B cell (primary cell): ENCODE data around the gene LRRC10B. TPM values are rescaled to one million over a fixed set of nuclear protein-coding genes. Genes with fewer than 3 reads are reported as not detected.

ENCODE experiments used
- ATAC-seq: fragments of 200-7000 bp; cut with Tn5 transposase; one replicate; pipeline ENCODE4 v1.10.0; 2021; ENCODE audit warnings: low read depth, mild to moderate bottlenecking, moderate number of reproducible peaks, moderate library complexity
- CTCF ChIA-PET: fragments of 350-600 bp; sonication (Branson Sonifier 250); formaldehyde crosslinking; loops from one replicate; lab custom pipeline; 2021; ENCODE audit warnings: antibody characterized with exemption, inconsistent platforms; lab: Charles Lee
- POLR2A ChIA-PET: fragments of 350-600 bp; sonication (Branson Sonifier 250); formaldehyde crosslinking; loops from one replicate; lab custom pipeline; 2021; ENCODE audit warnings: antibody characterized with exemption; lab: Charles Lee
- DNase-seq: peaks from one replicate; pipeline ENCODE4 v3.0.0; 2013
- H2AFZ ChIP-seq: 2 replicates; pipeline ENCODE4 v1.6.1; 2012; ENCODE audit warnings: mild to moderate bottlenecking, low read depth, low read length; ENCODE audit not compliant: insufficient read depth, poor library complexity, severe bottlenecking
- H3K27ac ChIP-seq, 2 donors: 1 replicate in 1 of 2; 2 replicates in 1 of 2; pipeline ENCODE4 v1.5.1; 2012 to 2013; ENCODE audit warnings: low read length in 2 of 2, mild to moderate bottlenecking in 2 of 2, moderate library complexity in 1 of 2
- H3K27me3 ChIP-seq, 4 experiments: fragments of 200-600 bp in 1 of 4; sonication (generic) in 1 of 4; replicated peaks in 1 of 4; 1 replicate in 2 of 4; 2 replicates in 2 of 4; pipeline versions ENCODE4 v1.6.1 to v1.7.0; 2013 to 2016; ENCODE audit warnings: low read length in 3 of 4, mild to moderate bottlenecking in 2 of 4, mixed read lengths in 1 of 4, moderate library complexity in 1 of 4; ENCODE audit not compliant: insufficient read depth in 4 of 4, control insufficient read depth in 3 of 4; ENCODE audit errors: control extremely low read depth in 1 of 4
- H3K36me3 ChIP-seq, 2 experiments: replicated peaks in 1 of 2; 1 replicate in 1 of 2; 2 replicates in 1 of 2; pipeline versions ENCODE4 v1.6.1 to v1.7.1; 2013; ENCODE audit warnings: low read length in 1 of 2; ENCODE audit not compliant: insufficient read depth in 2 of 2, control insufficient read depth in 1 of 2; ENCODE audit errors: control extremely low read depth in 1 of 2, extremely low read depth in 1 of 2
- H3K4me1 ChIP-seq, 2 donors: fragments of 200-600 bp in 1 of 2; sonication (generic) in 1 of 2; 1 replicate in 1 of 2; 2 replicates in 1 of 2; pipeline versions ENCODE4 v1.5.1 to v1.6.1; 2013 to 2017; ENCODE audit warnings: low read length in 2 of 2; ENCODE audit not compliant: control insufficient read depth in 2 of 2, insufficient read depth in 2 of 2
- H3K4me2 ChIP-seq: replicated peaks from 2 replicates; pipeline ENCODE3; 2012; ENCODE audit warnings: mild to moderate bottlenecking, low read depth, low read length; ENCODE audit not compliant: poor library complexity, severe bottlenecking
- H3K4me3 ChIP-seq, 5 experiments: fragments of 200-600 bp in 1 of 5; sonication (generic) in 1 of 5; 1 replicate in 3 of 5; 2 replicates in 2 of 5; pipeline versions ENCODE4 v1.5.1 to v1.7.0; 2011 to 2016; ENCODE audit warnings: low read length in 4 of 5, mild to moderate bottlenecking in 4 of 5, low read depth in 2 of 5, control low read depth in 1 of 5, moderate library complexity in 1 of 5; ENCODE audit not compliant: insufficient read depth in 1 of 5; ENCODE audit errors: control extremely low read depth in 1 of 5, extremely low read depth in 1 of 5
- H3K79me2 ChIP-seq: fragments of 200-600 bp; sonication (generic); one replicate; pipeline ENCODE4 v1.6.0; 2016; ENCODE audit warnings: low read length; ENCODE audit not compliant: control insufficient read depth, insufficient read depth
- H3K9ac ChIP-seq: fragments of 200-600 bp; sonication (generic); 2 replicates; pipeline ENCODE4 v1.6.1; 2017; ENCODE audit warnings: mild to moderate bottlenecking, low read length, moderate library complexity
- H3K9me3 ChIP-seq, 3 donors: one replicate each; pipeline versions ENCODE4 v1.6.1 to v1.7.1; 2013; ENCODE audit warnings: low read length in 2 of 3; ENCODE audit not compliant: control insufficient read depth in 2 of 3, insufficient read depth in 1 of 3; ENCODE audit errors: control extremely low read depth in 1 of 3
- H4K20me1 ChIP-seq: 2 replicates; pipeline ENCODE4 v1.6.0; 2012; ENCODE audit warnings: mild to moderate bottlenecking, low read length; ENCODE audit not compliant: insufficient read depth, control insufficient read depth, poor library complexity, severe bottlenecking
- H3K27ac Mint-ChIP-seq: one replicate; pipeline ENCODE4 v1.8.0; 2021; ENCODE audit warnings: mixed read lengths
- H3K27me3 Mint-ChIP-seq: one replicate; pipeline ENCODE4 v1.8.0; 2021; ENCODE audit warnings: mixed read lengths
- H3K4me1 Mint-ChIP-seq: one replicate; pipeline ENCODE4 v1.8.0; 2021; ENCODE audit warnings: mixed read lengths
- H3K4me3 Mint-ChIP-seq: one replicate; pipeline ENCODE4 v1.8.0; 2021; ENCODE audit warnings: mixed read lengths
- H3K9me3 Mint-ChIP-seq: one replicate; pipeline ENCODE4 v1.8.0; 2022; ENCODE audit warnings: mixed read lengths; ENCODE audit not compliant: insufficient read depth
- EZH2 ChIP-seq: IDR thresholded peaks from 2 replicates; pipeline ENCODE4 v1.6.1; 2012; ENCODE audit warnings: borderline replicate concordance, low read depth, mild to moderate bottlenecking, moderate library complexity, low read length; ENCODE audit not compliant: insufficient read depth, poor library complexity, severe bottlenecking
- WGBS: methylation state at CpG from one replicate; pipeline ENCODE4 v1.1.5; 2013; ENCODE audit warnings: missing lambda C conversion rate; ENCODE audit not compliant: insufficient coverage; 5-methylcytosine and 5-hydroxymethylcytosine counted together
- intact Hi-C: fragments of 100-400 bp; cut with micrococcal nuclease; formaldehyde crosslinking; loops from one replicate; pipeline ENCODE4 v1.10.0; 2022
- polyA plus RNA-seq: library from polyadenylated mRNA; depleted of rRNA; stranded (reverse); fragments of >200 nt; gene quantifications from 2 replicates; pipeline ENCODE4 v1.2.3, GENCODE V29; 2012
- total RNA-seq, 2 donors: library from RNA; stranded (reverse); fragments of 120-200 nt in 1 of 2; gene quantifications; 1 replicate in 1 of 2; 2 replicates in 1 of 2; pipeline versions ENCODE4 v1.2.3 to v1.2.4, GENCODE V29; 2013 to 2022
- TF ChIP-seq, protein P1 (sequence below): fragments of 200-600 bp; IDR thresholded peaks from one replicate; pipeline ENCODE4 v1.8.0; 2022; ENCODE audit warnings: antibody characterized with exemption, mild to moderate bottlenecking

Gene LRRC10B
- total and polyA plus RNA-seq, 2 donors (not counting 1 experiment from before 2014, with no cell fraction given) = 0.15 TPM; not detected in 1

DNA sequence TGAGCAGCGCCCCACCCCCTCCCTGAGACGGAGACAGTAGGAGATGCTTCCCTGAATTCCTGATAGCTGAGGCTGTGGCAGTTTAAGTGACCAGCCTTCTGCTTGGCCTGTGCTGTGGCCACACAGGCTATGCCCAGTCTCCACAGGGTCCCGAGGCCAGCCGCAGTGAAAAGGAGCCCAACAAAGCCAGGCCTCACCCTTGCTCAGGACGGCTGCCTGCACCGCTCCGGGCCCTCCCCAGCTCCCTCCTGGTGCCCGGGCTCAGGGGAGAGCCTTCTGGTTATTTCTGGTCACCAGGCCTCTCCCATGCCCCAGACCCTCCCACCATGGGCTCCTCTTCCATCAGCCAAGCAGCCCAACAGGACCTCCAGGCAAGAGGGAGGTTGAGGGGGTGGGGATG is 28.8 kb downstream of the LRRC10B start:
- no peak overlapping the region for H3K27ac ChIP-seq
- DNase-seq = no peak
- H3K4me1 ChIP-seq = no peaks in the 10 kb centered on the region
- TF ChIP-seq EZH2 = no peak
- TF ChIP-seq, protein P1, sequence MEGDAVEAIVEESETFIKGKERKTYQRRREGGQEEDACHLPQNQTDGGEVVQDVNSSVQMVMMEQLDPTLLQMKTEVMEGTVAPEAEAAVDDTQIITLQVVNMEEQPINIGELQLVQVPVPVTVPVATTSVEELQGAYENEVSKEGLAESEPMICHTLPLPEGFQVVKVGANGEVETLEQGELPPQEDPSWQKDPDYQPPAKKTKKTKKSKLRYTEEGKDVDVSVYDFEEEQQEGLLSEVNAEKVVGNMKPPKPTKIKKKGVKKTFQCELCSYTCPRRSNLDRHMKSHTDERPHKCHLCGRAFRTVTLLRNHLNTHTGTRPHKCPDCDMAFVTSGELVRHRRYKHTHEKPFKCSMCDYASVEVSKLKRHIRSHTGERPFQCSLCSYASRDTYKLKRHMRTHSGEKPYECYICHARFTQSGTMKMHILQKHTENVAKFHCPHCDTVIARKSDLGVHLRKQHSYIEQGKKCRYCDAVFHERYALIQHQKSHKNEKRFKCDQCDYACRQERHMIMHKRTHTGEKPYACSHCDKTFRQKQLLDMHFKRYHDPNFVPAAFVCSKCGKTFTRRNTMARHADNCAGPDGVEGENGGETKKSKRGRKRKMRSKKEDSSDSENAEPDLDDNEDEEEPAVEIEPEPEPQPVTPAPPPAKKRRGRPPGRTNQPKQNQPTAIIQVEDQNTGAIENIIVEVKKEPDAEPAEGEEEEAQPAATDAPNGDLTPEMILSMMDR = no peak
- H3K4me2 ChIP-seq = no peak overlapping the region
- no peaks in the 10 kb centered on the region for H3K79me2 ChIP-seq
- no peaks in the 10 kb centered on the region for H3K9me3 Mint-ChIP-seq
- 91% methylated on average over 5 of the region's 8 CpGs for WGBS
- no peaks in the 10 kb centered on the region for H3K36me3 ChIP-seq
- no peak overlapping the region for H2AFZ ChIP-seq
- H3K4me3 Mint-ChIP-seq = no peak overlapping the region
- H3K4me1 Mint-ChIP-seq = peaks cover 2% of the 10 kb centered on the region
- no peak overlapping the region for H3K4me3 ChIP-seq
- no peaks in the 10 kb centered on the region for H4K20me1 ChIP-seq
- peaks cover 0 to 3% (median 0%) of the 10 kb centered on the region in 3 donors for H3K9me3 ChIP-seq
- CTCF ChIA-PET = no interaction called here
- intact Hi-C loops = no loop called here
- ATAC-seq = no peak
- H3K27ac Mint-ChIP-seq = no peak overlapping the region
- H3K27me3 ChIP-seq = peaks cover 0 to 10% (median 0%) of the 10 kb centered on the region in 4 experiments
- peaks cover 27% of the 10 kb centered on the region for H3K27me3 Mint-ChIP-seq
- H3K9ac ChIP-seq = no peak overlapping the region
- POLR2A ChIA-PET = no interaction called here

DNA sequence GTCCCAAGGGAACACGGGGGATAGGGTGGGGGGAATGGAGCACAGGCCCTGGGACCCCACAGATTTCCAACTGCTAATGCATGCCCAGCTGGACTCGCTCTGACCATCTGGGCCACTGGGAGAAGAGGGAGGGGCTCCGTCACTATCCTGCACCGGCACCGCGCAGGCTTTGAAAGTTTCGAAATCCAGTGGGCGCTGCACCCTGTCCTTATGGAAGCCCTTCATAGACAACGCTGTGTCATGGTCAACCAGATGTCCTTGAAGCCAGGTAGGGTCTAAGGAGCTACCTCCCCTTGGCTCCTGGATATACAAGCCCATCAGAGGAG is 30.1 kb downstream of the LRRC10B start:
- H3K9me3 Mint-ChIP-seq = no peaks in the 10 kb centered on the region
- H2AFZ ChIP-seq = no peak overlapping the region
- TF ChIP-seq EZH2 = no peak
- TF ChIP-seq, protein P1 = no peak
- DNase-seq (no peak), ATAC-seq (no peak)
- H3K27ac Mint-ChIP-seq = no peak overlapping the region
- intact Hi-C loops = no loop called here
- no peak overlapping the region for H3K4me2 ChIP-seq
- H3K79me2 ChIP-seq = no peaks in the 10 kb centered on the region
- H3K9me3 ChIP-seq = peaks cover 0 to 3% (median 0%) of the 10 kb centered on the region in 3 donors
- no peaks in the 10 kb centered on the region for H3K4me1 ChIP-seq
- H3K4me3 Mint-ChIP-seq = no peak overlapping the region
- peaks cover 2% of the 10 kb centered on the region for H3K4me1 Mint-ChIP-seq
- no peaks in the 10 kb centered on the region for H3K36me3 ChIP-seq
- no peak overlapping the region for H3K4me3 ChIP-seq
- POLR2A ChIA-PET = no interaction called here
- CTCF ChIA-PET = interaction anchor here (1.0 to 1.4 kb wide), 2 partner anchors 10 to 22 kb away, joined by 3 to 4 read pairs; no protein-coding TSS in a partner anchor
- no peak overlapping the region for H3K9ac ChIP-seq
- H4K20me1 ChIP-seq = no peaks in the 10 kb centered on the region
- 94% methylated on average over 9 of the region's 9 CpGs for WGBS
- no peak overlapping the region for H3K27ac ChIP-seq
- H3K27me3 Mint-ChIP-seq = peaks cover 24% of the 10 kb centered on the region
- H3K27me3 ChIP-seq = peaks cover 0 to 2% (median 0%) of the 10 kb centered on the region in 4 experiments
